ENCODE data around the gene ABCD1.

ABCD1 gene

GRCh38 chrX:153776120-153776599 is 51.5 kb downstream of the ABCD1 start:
- no peaks in the 10 kb centered on the region for H4K20me1 ChIP-seq (ENCODE audit: insufficient read depth, low read length)
- H3K4me1 ChIP-seq (ENCODE audit: insufficient read depth, low read length, severe bottlenecking) = peaks cover 2% of the 10 kb centered on the region
- no peak for TF ChIP-seq EZH2 (IDR thresholded peaks at IDR 0.05; ENCODE audit: borderline replicate concordance, low read length)
- no peak for TF ChIP-seq CTCF (IDR thresholded peaks at IDR 0.05; ENCODE audit: low read length)
- H3K9ac ChIP-seq (ENCODE audit: low read length) = no peak overlapping the region
- H3K4me3 ChIP-seq (ENCODE audit: low read depth, low read length, poor library complexity, severe bottlenecking) = no peak overlapping the region
- no peaks in the 10 kb centered on the region for H3K27me3 ChIP-seq (ENCODE audit: insufficient read depth, low read length)
- no peaks in the 10 kb centered on the region for H3K79me2 ChIP-seq (ENCODE audit: insufficient read depth, low read length)
- no peak overlapping the region for H3K27ac ChIP-seq (ENCODE audit: low read depth, low read length, poor library complexity, severe bottlenecking)
- H3K4me2 ChIP-seq (ENCODE audit: low read length) = no peak overlapping the region
- no peaks in the 10 kb centered on the region for H3K9me2 ChIP-seq (ENCODE audit: low read depth, low read length)
- H2AFZ ChIP-seq (ENCODE audit: low read length) = no peak overlapping the region
- H3F3A ChIP-seq (ENCODE audit: insufficient read depth, low read length) = no peaks in the 10 kb centered on the region
- H3K9me3 ChIP-seq (ENCODE audit: low read length) = no peaks in the 10 kb centered on the region
- H3K36me3 ChIP-seq (ENCODE audit: insufficient read depth, low read length) = no peaks in the 10 kb centered on the region

- Histone ChIP-seq H3K9ac (ENCODE audit: low read length) (no peak overlapping the region), H2AFZ (ENCODE audit: low read length) (no peak overlapping the region), H3K4me3 (ENCODE audit: low read depth, low read length, poor library complexity, severe bottlenecking) (no peak overlapping the region), H4K20me1 (ENCODE audit: insufficient read depth, low read length) (no peaks in the 10 kb centered on the region), H3K4me2 (ENCODE audit: low read length) (no peak overlapping the region), H3K4me1 (ENCODE audit: insufficient read depth, low read length, severe bottlenecking) (peaks cover 3% of the 10 kb centered on the region), H3K27ac (ENCODE audit: low read depth, low read length, poor library complexity, severe bottlenecking) (no peak overlapping the region), H3K79me2 (ENCODE audit: insufficient read depth, low read length) (no peaks in the 10 kb centered on the region), H3K36me3 (ENCODE audit: insufficient read depth, low read length) (no peaks in the 10 kb centered on the region), H3K27me3 (ENCODE audit: insufficient read depth, low read length) (no peaks in the 10 kb centered on the region), H3F3A (ENCODE audit: insufficient read depth, low read length) (no peaks in the 10 kb centered on the region), H3K9me2 (ENCODE audit: low read depth, low read length) (no peaks in the 10 kb centered on the region), H3K9me3 (ENCODE audit: low read length) (no peaks in the 10 kb centered on the region)
- no peak for TF ChIP-seq CTCF (IDR thresholded peaks at IDR 0.05; ENCODE audit: low read length)
- TF ChIP-seq EZH2 (IDR thresholded peaks at IDR 0.05; ENCODE audit: borderline replicate concordance, low read length) = no peak
These were observed 52.0 kb downstream of the ABCD1 start for GRCh38 chrX:153776611-153777045.

- H3K27ac ChIP-seq (ENCODE audit: low read depth, low read length, poor library complexity, severe bottlenecking) = no peak overlapping the region
- H3K9me2 ChIP-seq (ENCODE audit: low read depth, low read length) = no peaks in the 10 kb centered on the region
- no peaks in the 10 kb centered on the region for H3K27me3 ChIP-seq (ENCODE audit: insufficient read depth, low read length)
- no peak overlapping the region for H3K9ac ChIP-seq (ENCODE audit: low read length)
- H3K4me2 ChIP-seq (ENCODE audit: low read length) = no peak overlapping the region
- H3K36me3 ChIP-seq (ENCODE audit: insufficient read depth, low read length) = no peaks in the 10 kb centered on the region
- no peak for TF ChIP-seq CTCF (IDR thresholded peaks at IDR 0.05; ENCODE audit: low read length)
- no peak for TF ChIP-seq EZH2 (IDR thresholded peaks at IDR 0.05; ENCODE audit: borderline replicate concordance, low read length)
- H3F3A ChIP-seq (ENCODE audit: insufficient read depth, low read length) = no peaks in the 10 kb centered on the region
- no peaks in the 10 kb centered on the region for H3K79me2 ChIP-seq (ENCODE audit: insufficient read depth, low read length)
- H4K20me1 ChIP-seq (ENCODE audit: insufficient read depth, low read length) = no peaks in the 10 kb centered on the region
- no peaks in the 10 kb centered on the region for H3K9me3 ChIP-seq (ENCODE audit: low read length)
- H3K4me3 ChIP-seq (ENCODE audit: low read depth, low read length, poor library complexity, severe bottlenecking) = no peak overlapping the region
- peaks cover 3% of the 10 kb centered on the region for H3K4me1 ChIP-seq (ENCODE audit: insufficient read depth, low read length, severe bottlenecking)
- no peak overlapping the region for H2AFZ ChIP-seq (ENCODE audit: low read length)
These were observed 52.8 kb downstream of the ABCD1 start for GRCh38 chrX:153777261-153778090.

Measured in OCI-LY1 (cell line).